T-helper 2 cell (primary cell): ENCODE results near the gene KRTAP5-5.
A peak's percentile ranks its signal among the peaks of the same experiment; 100 is the strongest.
"Not testable (repeated sequence)": the region's sequence is repeated elsewhere in the genome, so short reads cannot be mapped to it uniquely, and the experiment has no call there.

Experiments
- DNase-seq, 5 experiments: peaks; one replicate each; pipeline versions ENCODE4 v3.0.0 to v3.0.0-alpha.2; 2012 to 2022

Gene KRTAP5-5

DNA sequence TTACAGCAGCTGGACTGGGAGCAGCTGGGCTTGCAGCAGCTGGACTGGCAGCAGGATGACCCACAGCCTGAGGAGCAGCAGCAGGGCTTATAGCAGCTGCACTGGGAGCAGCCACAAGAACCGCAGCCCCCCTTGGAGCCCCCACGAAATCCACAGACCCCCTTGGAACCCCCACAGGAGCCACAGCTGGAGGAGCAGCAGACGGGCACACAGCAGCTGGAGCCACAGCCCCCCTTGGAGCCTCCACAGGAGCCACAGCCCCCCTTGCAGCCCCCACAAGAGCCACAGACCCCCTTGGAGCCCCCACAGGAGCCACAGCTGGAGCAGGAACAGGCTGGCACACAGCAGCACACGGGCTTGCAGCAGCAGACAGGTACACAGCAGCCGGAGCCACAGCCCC, 21.7 kb upstream of the KRTAP5-5 start:
- not testable (repeated sequence) for DNase-seq

DNA sequence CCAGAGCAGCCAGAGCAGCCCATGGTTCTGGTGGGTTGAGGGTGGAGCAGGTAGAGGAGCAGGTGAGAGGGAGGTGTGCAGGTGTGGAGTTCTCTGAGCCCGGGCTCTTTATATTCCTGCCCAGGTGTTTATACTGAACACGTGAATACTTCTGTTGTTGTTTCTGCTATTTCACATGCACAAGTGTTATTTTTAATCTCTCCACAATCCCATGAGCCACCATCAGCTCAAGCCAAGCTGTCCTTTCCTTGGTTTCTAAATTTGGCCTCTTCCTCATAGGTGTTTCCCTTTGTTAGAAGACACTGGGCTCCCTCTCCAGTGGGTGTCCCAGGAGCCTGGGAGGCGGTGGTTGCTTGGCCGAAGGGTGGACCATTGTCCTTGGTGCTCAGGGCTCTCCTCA, 21.2 kb upstream of the KRTAP5-5 start, which contains the start of gene KRTAP5-3:
TSS of gene KRTAP5-3 (minus strand) at position 101 of the 400 bp plus-strand sequence. CDS start at position 23, 78 bp downstream.
- DNase-seq = no peak

DNA sequence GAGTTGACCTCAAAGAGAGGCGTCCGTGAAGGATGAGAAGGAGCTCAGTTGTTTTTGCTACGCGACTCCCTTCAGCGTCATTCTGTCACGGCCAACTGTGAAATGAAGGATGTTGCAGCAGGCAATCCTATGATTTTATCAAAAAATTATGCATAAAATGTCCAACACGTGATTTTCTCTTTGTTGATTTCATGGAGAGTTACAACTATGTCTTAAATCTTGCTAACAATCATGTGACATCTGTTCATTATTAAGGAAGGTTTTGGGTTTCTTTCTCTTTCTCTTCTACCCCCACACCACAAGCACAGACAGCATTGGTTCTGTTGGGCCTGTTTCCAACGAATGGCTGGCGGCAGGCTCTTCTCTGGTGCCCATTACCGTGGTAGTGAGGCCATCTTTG, 11.3 kb upstream of the KRTAP5-5 start:
- DNase-seq = no peak

DNA sequence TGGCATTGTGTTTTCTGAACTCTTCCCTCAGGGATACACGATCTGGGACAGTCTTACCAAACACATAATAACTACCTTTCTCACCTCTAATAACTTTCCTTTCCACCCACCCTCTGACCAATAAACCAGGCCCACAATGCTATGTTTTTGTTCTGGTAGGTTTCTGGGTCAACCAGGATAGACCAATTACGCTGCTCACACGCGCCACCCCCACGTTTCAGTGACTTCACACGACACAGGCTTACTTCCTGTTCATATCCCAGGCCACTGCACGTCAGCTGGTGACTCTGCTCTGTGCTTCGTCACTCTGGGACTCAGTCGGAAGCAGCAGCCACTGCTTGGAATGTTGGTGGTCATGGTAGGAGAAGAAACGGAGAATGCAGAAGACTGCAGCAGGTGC, 10.1 kb upstream of the KRTAP5-5 start:
- peak in 2 of 5 experiments; percentile 13 to 37 for DNase-seq

DNA sequence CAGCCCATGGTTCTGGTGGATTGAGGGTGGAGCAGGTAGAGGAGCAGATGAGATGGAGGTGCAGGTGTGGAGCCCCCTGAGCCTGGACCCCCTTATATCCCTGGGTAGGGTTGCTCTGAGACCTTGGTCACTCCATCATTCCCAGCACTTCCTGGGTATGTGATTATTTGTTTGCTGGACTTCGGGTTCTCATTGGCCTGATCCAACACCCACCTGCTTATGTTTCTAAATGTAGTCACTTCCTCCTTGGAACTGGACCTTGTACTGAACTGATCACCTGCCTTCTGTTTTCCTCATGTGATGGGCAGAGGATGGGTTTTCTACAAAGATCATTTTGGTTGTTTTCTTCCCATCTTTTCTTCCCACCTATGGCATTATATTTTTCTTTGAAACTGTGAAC, 7.5 kb upstream of the KRTAP5-5 start, which contains the start of gene KRTAP5-4:
TSS of gene KRTAP5-4 (minus strand) at position 53 of the 400 bp plus-strand sequence. CDS start at position 8, 45 bp downstream.
- DNase-seq = no peak

DNA sequence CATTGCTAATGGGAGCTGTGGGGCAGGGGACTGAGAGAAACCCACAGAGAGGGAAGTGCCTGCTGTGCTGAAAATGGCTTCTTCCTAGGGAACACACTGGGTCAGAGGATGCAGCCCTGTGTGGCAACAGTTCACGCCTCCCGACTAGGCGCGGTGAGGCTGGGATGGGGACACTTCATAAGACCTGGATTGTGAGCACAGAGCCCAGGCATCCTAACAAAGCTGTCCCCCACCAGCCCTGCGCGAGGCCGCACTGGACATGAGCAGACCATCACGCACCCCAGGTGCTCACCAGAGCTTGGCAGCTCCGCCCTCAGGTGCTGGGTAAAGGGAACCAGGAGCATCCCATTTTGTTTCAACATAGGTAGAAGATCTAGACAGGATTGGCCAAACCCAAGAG, 5.9 kb upstream of the KRTAP5-5 start:
- DNase-seq = no peak

DNA sequence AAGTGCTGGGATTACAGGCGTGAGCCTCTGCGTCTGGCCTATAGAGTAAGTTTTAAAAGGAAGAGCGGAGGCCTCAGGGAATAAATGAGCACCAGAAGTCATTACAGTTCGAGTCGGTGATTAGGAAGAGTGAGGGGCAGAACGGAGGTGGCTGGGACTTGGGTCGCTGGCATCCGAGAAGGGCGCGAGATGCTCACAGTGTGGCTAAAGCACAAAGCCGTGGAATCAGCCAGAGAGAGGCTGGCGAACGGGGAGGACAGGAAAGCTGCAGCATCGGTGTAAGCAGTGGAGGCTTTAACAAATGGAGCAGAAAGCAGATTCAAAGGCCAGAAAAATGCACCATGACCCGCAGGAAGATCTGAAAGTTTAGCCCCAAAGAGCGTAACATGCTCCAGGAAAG, 5.0 kb upstream of the KRTAP5-5 start:
- no peak for DNase-seq

DNA sequence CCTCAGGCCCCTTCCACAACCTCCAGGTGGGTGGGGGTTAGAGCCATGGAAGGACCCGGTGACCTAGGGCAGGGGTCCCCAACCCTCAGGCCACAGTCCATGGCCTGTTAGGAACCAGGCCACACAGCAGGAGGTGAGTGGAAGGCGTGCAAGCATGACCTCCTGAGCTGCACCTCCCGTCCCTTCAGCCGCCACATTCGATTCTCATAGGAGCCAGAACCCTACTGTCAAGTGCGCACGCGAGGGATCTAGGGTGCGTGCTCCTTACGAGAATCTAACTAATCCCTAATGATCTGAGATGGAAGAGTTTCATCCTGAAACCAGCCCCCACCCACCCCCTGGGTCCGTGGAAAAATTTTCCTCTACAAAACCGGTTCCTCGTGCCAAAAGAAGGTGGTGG, 4.0 kb upstream of the KRTAP5-5 start:
- DNase-seq = no peak

DNA sequence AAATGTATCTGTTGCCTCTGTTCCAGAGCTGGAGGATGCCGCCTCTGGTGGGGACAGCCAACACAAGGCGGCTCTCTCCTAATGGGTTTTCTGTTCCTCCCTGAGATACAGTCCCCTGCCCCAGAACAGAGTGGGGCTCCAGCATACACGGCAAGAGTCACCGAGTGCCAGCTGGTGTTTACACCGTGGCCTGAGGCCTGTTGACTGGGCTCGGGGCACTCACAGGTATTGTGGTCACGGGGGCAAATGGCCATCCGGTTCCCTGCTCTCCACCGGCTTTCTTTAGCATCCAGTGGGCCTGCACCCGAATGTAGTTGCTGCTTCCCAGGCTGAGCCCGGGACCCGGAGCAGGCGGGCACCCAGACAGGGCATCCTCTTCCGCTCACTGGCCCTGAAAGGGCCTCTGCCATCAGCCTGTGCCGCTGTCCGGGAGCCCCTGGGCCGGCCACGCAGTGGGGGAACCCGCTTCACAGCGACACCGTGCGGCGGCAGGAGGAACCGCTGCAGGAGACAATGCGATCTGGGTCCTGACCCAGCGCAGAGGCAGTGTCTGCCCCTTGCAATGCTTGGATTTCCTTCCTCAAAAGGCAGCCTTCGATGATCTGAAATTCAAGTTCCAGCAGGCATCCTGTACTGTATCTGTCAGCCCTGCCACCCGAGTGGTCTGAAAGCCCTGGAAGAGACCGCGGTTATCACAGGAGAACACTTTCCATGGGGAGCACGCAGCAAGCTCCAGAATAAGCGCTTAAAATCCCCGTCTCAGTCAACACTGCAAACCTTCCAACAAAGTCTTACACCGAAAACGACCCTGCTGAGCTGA, 859 bp upstream of the KRTAP5-5 start:
- DNase-seq = peak; percentile 37 to 47 (median 41)

DNA sequence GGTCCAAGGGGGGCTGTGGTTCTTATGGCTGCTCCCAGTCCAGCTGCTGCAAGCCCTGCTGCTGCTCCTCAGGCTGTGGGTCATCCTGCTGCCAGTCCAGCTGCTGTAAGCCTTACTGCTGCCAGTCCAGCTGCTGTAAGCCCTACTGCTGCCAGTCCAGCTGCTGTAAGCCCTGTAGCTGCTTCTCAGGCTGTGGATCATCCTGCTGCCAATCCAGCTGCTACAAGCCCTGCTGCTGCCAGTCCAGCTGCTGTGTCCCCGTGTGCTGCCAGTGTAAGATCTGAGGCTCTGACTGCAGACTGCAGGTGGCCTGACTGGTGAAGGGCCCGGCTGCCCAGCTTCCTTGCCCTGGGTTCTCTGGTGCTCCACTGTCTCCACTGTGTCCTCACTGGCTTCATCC, 696 bp downstream of the KRTAP5-5 start:
- DNase-seq = no peak

DNA sequence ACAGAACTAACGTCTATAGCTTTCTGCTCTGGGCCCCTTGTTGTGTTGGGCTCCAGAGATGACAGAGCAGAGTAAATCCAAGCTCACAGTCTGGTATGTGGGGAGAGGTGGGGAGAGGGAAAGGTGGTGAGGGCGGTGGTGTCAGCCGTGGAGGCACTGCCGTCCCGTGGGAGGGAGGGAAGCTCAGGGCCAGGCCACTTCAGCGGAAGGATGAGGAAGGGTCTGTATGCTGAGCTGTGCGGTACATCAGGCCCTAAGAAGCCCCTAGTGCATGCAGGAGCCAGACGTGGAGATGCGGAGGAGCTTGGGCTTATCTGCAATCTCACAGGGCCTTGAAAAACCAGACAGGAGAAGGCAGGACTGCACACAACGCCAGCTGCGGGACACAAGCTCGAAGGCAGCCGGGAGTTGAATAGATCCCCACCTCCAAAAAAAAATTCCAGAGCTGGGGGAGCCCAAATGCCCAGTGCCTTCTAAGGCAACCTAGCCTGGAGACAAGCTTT, 1.5 kb downstream of the KRTAP5-5 start:
- no peak for DNase-seq

DNA sequence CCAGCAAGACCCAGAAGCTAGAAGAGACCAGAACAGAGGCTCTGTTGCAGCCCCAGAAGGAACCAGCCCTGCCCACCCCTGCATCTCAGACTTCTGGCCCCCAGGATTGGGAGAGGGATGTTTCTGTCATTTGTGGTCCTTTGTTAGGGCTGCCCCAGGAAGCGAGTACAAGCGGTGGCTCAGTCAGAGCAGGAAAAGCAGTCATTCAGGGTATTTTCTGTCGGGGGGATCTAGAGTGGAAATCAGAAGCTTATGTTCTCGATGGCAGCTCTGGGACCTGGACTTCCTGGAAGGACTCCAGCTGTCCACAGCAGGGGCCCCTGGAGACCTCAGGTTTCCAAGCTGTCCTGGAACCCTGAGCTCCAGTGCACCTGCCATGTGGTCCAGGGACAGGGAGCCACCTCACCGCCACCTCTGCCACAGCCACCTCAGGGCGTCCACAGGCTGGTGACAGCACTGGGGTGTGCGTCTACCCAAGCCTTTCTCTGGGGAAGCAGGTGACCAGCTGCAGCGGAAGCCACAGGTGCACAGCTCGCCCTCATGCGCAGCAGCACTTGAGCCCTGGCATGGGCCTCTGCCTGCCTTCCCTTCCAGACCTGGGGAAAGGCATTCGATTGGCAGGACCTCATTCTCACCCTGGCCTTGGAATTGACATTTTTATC, 2.6 kb downstream of the KRTAP5-5 start:
- no peak for DNase-seq

DNA sequence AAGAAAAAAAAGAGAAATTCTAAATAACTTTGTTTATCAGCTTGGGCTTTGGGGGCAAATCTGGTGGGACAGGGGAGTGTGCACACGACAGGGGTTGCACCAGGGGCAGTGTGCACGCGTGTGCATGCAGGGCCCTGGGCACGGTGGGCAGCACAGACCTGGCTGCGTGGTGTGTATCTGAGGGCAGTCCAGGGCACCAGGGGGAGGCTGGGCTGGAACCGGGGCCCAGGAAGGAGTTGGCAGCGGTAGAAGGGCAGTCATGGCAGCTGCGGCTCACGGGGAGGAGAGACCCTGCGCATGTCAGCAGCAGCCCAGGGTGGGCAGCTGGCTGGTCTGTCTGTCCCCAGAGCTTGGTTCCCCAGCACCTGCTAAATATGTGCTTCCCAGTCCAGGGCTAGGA, 4.3 kb downstream of the KRTAP5-5 start:
- no peak for DNase-seq

DNA sequence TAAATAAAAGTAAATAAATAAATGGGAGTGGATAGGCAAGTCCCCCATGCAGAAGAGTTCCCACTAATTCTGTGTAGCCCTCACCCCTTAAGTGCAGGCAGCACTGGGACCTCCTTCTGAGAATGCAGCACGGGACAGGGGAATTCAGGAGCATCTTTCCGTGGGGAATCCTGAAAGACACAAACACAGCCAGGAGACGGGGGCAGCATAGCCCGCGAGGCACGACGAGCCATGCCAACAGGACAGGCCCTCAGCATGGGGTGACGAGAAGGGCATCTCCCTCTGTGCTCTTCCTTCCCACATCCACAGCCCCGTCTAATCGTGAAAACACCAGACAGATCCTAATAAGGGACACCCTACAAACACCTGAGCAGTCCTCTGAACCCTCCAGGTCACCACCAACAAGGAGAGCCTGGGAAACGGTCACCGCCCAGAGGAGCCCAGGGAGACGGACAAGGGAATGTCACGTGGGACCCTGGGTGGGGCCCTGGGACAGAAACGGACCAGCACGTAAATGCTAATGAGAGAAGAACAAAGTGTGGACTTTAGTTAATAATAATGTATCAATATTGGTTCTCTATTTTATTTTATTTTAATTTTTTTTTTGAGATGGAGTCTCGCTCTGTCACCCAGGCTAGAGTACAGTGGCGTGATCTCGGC, 6.8 kb downstream of the KRTAP5-5 start:
- DNase-seq = no peak

DNA sequence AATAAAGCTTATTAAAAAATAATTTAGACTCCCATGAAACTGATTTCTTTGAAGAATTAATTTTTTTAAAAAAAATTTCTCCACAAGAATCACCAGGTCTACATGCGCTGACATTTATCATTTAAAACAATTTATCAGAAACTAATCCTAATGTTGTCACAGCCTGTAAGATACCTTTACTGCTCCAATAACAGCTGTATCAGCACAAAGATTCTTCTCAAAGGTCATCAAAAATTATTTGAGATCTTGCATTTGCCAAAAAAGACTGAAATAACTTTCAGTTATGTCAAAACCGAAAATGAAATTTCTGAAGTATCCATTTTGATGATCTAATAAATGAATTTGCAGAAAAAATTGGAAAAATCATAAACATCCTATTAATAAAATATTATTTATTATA, 8.1 kb downstream of the KRTAP5-5 start:
- DNase-seq = no peak

DNA sequence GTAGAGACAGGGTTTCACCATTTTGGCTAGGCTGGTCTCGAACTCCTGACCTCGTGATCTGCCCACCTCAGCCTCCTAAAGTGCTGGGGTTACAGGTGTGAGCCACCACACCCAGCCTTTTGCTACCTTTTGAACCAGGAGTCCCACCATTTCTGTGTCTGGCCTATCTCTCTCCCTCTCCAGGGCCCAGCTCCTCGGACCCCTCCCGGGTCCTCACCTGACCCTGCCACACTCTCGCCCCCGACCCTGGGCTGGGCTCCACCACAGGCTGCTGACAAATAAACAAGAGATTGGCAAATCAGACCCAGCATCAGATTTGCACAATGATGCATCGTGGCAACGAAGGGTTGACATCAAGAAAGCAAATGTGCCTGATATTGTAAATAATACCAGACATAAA, 8.8 kb downstream of the KRTAP5-5 start:
- DNase-seq = no peak

DNA sequence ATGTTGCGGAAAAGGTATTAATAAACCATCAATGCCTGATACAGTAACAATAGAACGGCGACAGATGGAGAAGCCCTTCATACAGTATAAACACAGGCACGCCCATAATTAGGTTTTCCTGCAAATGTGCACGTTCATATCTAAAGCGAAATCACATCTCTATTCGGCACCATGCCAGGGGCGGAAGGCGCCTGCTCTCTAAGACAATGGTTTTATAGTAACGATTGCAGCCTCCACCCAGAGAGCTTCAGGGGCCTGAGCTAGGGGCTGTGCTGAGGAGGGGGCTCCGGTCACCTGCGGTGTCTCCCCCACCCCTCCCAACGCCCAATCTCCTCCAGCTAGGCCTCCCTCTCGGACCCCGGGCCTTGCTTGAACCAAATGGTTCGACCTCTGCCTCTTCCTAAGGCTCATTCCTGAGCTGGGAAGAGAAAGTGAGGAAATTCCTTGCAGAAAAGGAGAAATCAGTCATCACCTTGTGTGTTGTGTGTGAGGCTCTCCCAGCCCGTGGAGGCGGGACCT, 9.6 kb downstream of the KRTAP5-5 start:
- peak in 1 of 5 experiments; percentile 24 for DNase-seq

DNA sequence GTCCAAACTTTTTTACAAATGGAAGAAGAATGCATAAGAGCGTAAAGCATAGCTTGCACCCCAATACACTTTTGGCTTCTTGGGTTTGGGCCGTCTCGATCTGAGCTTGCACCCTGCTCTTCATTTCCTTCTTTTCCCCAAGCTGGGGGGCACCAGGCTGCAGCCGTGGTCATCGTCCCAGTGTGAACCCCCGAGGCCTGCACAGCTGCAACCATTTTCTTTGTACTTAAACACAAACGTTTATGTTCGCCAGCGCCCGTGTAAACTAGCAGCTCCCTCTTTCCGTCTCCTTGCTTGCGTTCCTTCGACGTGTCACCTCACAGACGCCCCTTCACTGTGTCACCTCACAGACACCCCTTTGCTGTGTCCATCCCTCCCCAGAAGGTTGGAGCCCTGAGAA, 10.1 kb downstream of the KRTAP5-5 start:
- DNase-seq = no peak

DNA sequence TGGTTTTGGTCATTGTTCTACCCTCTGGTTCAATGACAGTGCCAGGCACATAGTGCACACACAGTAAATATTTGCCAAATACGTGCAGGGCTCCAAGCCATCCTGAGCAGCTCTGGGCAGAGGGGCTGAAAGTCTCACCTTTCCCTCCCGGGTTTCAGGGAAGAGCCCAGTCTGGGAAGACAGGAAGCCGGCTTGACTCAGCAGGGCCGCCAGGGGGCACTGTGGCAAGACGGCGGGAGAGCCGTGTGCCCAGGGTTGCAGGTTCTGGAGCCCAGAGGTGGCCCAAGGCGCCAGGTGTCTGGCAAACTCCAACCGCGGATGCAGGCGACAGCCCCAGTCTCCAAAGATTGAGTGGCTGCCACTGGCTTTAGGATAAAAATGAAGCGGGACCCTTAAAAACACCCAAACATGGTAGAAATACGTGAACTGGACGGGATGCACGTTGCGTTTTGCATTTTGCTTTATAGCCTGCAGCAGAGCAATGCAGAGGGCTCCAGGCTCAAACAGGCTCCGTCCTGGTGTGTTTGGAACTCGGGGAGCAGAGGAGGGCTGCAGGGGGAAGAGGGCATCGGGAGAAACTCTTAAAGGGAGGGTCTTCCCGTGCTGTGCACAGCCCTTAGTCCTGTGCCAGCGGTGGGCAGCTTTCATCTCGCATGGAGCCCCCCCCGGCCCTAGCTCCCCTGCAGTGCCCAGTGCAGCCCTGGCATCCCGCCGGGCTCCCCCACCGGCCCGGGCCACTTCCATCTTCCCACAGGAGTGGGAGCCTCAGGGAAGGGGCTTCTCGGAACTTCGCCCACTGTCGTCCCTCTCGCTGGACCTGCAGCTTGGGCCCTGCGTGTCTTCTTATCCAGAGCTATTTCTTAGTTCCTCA, 10.7 kb downstream of the KRTAP5-5 start:
- no peak for DNase-seq

DNA sequence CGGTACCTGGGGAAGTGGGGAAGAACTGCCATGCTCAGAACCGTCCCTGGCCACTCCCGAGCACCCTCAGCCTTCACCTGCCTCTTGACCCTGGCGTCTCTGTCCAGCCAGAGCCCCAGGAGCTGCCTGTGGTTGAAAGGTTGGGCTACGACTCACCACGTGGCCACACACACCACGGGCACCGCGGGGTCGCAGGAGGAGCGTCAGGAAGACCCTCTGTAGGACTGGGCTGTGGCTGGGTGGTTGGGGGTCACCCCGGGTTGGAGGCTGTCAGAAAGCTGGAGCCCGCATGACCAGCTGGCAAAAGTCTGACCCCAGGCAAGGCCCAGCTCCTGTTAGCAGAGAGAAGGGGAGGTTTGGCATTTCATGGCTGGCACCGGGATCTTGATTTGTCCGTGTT, 11.5 kb downstream of the KRTAP5-5 start:
- no peak for DNase-seq

DNA sequence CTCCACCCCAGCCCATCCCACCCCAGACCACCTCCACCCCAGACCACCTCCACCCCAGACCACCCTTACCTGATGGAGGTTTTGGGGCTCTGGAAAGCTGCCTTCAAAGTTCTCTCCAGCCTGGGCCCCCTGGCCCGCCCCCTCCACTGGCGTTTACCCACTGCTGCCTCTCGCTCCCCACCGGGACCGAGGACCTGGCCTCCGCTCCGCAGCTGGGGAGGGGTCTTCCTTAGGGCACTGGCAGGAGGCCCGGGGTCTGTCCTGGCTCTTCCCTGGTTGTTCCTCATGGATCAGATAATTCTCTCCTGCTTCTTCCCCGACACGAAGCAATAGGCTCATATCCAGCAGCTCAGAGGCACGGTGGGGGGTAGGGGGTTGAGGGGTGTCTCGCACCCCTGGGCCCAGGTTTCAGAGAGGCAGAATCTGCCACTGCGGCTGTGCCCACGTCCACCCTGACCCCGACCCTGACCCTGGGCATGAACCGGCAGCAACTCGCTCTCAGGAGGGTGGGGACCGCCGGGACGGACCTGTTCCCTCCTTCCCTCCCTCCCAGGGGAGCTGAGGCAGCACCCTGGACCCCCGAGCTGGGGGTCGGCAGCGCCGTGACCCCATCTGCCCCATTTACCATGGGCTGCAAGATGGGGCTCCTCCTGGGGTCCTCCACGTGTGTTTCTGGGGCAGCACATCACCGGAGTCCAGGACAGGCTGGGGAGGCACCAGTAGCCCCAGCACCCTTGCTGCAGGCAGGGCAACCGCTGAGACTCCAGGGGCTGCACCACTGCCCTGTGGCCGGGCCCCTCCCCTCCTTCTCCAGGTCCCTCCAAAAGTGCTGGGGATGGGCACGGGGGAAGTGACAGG, 12.9 kb downstream of the KRTAP5-5 start:
- DNase-seq = no peak
